GM21717 (cell line): Measurements from ENCODE around the gene CEMP1.

Experiments used
- ATAC-seq: cut with Tn5 transposase; IDR thresholded peaks from one replicate; pipeline ENCODE4 v1.9.1; 2021; ENCODE audit warnings: mild to moderate bottlenecking, moderate library complexity; ENCODE audit not compliant: unreplicated experiment

The CEMP1 gene

DNA sequence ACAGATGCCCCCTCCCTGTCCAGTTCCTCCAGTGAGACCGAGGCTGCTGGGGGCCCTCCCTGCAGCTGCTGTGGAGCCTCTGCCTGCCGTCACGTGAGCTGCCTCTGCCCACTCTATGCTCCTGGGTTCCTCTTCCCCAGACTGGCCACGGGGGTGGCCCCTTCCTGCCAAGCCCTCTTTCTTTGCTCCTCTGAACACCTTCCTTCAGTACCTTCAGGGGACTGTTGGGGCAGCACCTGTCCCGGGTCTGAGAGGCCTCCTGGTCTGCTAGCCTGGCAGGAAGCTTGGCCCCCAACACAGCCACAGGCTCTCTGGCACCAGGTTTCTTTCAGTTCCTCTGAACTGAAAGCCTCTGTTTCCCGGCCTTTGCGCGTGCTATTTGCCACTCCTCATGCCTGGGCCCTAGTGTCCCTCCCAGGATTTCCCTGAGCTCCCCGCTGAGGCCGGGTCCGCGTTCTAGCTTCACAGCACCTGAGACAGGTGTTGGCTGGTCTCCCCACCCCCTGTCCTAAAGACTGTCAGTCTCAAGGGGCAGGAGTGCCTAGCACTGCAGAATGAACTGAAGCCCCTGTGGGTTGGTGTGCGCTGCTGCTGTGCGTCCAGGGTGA is 24.1 kb downstream of the CEMP1 start:
- no peak for ATAC-seq

DNA sequence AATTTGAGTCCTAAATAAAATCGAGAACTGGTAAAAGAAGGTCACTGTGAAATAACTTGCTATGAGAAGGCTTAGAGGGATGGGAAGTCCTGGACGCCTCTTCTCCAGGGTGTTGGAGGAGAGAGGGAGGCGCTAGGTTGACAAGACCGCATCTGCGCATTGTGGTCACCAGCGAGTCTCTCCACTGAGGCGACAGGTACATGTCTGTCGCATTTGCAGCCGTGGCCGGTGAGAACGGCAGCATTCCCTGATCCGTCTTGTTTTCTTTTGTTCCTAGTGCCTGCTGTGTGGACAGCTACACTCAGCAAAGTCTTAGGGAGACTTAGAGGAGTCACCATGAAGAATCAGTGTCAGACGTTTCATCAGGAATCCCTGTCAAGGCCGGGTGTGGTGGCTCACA is 25.5 kb downstream of the CEMP1 start:
- no peak for ATAC-seq

DNA sequence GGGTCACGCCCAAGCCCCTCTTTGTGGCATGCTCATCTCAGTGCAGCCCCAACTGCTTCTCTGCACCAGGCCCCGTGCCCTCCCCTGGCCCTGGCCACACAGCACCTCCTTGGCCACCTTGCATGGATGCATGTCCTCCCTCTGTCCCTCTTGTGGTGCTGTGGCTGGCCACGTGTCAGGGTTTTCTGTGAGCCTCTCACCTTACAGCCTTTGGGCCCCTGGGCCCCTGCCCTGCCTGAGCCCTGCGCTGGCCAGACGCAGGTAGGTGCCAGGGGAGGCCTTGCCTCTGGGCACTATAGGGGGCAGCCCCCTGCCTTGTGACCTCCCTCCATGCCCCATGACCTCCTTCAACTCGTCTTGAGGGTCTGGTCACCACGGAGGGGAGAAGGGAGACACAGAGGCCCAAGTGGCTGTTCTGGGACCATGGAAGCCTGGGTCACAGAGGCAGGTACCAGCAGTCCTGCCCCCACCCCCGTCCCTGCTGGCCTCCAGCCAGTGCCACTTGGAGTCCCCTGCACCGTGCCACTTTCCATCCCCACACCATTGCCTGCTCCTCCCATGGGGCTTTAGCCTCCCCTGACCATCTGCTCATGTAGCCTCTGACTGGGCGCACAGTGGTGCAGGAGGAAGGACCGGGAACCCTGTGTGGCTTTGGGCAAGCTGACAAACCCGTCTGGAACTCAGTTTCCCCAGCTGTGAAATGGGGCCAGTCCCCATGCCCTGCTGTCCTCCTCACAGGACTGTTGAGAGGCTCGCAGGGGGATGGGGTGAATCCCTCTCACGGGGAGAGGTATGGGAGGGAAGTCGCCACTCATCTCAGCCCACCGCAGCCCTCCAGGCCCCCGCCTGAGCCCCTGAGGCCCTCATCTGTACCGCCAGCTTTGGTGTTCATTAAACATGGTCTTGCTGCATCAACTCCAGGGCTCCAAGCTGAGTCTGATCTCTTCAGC is 29.0 kb downstream of the CEMP1 start:
- no peak for ATAC-seq

DNA sequence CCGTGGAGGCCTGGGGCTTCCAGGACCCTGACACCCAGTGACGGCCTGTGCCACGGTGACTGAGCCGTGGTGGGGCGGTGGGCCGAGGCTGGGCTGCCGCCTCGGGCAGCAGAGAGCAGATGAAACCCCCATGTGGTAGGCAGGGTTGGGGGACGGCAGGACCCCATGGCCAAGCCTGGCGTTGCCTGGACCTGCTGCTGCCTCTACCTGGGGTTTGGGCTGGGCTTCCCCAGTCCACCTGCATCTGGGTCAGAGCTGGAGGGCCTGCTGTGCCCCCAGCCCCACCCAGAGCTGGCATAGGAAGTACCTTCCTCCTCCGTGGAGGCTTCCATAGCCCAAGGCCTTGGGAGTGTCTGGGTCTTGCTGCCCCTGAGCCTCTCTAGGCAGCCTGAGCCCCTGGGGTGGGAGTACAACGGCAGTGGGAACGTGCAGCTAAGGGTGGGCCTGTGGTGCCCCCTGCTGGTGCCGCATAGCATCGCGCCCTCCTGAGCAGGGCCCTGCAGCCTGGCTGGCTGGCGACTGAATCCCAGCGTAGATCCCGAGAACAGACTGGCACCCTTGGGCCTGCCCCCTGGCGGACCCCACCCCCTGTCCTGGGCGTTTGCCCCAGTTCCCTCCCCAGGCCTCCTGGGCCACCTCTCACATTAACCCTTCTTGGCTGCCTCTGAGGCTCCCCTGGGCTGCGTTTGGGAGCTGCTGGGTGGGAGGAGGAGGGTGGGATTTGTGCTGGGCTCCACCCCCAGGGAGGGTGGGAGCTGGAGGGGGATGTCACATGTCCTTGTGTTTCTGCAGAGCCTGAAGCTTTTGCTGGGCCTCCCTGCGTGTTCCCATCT is 30.1 kb downstream of the CEMP1 start:
- no peak for ATAC-seq

DNA sequence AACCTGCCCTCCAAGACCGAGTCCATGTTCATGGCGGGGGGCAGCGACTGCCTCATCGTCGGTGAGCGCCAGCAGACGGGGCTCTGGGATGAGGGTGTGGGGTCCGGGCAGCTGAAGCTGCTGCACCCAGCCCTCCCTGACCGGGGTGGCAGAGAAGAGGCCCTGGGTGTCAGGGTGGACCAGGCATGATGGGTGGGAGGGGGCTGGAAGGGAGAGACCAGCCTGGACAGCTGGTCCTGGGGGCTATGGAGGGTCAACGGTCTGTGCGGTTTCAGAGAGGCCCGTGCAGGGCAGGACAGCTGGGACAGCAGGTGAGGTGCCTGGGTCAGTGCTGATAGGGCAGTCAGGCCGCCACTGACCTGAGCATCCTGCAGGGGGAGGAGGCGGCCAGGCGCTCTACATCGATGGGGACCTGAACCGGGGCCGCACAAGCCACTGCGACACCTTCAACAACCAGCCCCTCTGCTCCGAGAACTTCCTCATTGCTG is 30.7 kb downstream of the CEMP1 start:
- ATAC-seq, result no peak

DNA sequence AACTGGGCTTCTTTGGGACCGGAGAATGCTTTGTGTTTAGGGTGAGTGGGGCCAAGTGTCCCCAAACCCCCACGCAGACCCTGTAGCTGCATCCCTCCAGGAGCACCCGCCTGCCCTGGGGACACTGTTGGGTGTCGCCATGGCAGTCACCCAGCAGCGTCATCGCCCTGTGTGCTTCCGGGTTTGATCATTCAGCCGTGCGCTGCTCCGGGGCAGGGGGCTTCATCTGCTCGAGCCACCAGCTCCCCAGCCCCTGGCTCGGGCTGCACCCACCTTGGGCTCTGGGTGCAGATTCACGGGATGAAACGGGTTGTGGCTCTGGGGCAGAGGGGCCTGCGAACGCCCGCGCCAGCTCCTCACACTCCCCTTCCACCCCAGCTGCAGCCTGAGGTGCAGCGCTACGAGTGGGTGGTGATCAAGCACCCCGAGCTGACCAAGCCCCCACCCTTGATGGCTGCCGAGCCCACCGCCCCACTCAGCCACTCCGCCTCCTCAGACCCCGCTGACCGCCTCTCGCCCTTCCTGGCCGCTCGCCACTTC is 31.2 kb downstream of the CEMP1 start:
- ATAC-seq, result no peak

DNA sequence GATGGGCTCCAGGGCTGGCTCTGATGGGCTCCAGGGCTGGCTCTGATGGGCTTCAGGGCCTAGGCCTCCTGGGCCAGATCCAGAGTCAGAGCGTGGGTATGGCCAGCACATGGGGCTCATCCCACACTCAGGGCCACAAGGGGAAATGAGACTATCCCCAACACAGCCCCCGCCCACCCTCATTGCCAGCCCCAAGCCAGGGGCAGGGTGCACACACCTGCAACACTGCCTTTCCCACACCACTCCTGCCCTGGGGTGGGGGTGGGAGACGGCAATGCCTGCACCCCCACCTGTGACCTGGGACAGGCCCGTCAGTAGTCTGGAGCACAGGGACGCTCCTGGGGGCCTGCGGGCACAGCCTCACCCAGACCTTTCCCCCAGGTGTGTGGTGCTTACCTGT is 31.8 kb downstream of the CEMP1 start:
- no peak for ATAC-seq

DNA sequence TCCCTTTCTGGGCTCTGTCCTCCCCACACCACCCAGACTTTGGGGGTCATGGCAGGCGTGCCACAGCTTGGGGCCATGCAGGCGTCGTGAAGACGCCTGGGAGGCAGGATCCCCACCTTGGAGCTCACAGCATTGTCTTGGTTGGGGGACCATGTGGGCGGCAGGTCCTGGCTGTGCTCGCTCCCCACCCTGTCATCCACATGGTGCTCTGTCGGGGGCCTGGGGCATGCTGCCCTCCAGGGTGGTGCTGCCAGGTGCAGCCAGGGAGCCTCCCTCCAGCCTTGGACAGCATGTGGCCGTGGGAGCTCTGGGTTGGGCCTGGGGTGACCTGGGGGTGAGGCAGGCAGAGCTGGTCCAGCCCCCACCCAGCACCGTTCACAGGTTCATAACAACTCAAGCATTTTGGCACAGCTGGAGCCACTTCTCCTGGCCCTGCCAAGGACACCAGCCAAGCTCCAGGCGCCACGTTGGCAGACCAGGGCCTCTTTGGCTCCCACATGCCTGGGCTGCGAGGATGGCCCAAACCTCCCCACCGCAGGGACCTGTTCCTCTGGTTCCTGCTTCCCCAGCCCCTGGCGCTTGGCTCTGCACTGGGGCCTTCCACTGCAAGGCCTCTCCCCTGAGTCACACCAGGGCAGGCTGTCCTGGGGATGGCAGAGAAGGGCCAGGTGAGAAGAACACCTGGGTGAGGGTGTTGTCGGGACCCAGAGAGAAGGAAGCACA is 32.5 kb downstream of the CEMP1 start:
- ATAC-seq, result no peak

DNA sequence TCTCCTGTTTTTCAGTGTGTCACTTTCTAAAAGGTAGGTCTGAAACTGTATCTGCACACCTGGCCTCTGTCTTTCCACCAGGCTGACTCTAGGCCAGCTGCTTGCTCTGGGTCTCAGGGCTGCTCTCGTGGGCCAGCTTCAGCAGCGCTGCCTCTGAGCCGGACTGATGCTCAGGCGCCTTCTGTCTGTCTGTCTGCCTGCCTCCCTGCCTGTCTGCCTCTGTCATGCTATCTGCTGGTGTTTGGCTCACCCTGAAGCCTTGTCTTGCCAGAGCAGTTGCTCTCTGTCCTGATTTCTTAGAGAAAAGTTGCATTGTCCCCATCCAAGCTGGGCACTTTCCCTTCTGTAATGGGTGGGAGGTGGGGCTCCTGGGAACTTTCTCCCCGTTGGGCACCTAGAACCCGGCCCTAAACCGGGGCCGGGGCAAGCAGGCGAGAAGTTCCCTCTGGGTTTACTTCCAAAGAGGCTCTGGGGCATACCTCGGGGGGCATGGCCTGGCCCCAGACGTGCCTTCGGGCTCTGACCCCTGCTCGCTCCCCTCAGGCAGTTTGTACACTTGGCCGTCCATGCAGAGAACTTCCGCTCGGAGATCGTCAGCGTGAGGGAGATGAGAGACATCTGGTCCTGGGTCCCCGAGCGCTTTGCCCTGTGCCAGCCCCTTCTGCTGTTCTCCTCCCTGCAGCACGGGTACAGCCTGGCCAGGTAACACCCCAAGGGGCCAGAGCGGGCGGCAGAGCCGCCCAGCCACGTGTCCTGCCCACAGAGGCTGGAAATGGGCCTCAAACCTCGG is 33.3 kb downstream of the CEMP1 start:
- no peak for ATAC-seq

DNA sequence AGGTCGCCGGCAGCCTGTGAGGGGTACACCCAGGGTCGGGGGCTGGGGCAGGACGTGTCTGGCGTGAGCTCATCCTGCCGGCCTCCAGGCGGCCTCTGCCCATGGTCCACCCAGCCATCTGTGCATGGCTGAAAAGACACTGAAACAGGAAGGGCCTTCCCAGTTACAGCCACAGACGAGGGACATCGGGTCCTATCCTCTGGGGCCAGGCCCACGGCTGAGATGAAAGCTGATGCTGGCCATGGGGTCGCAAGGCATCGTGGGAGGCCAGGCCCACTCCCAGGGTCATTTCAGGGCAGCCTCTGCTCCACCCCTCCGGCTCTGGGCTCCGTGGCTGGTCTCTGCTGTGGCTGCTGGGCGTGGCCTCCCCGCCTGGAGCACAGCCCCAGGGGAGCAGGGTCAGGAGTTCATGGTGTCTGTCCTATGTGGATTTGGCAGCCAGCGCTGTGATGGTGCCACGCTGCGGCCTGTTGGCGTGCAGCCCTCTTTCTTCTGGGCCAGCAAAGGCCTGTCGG is 34.0 kb downstream of the CEMP1 start:
- no peak for ATAC-seq

DNA sequence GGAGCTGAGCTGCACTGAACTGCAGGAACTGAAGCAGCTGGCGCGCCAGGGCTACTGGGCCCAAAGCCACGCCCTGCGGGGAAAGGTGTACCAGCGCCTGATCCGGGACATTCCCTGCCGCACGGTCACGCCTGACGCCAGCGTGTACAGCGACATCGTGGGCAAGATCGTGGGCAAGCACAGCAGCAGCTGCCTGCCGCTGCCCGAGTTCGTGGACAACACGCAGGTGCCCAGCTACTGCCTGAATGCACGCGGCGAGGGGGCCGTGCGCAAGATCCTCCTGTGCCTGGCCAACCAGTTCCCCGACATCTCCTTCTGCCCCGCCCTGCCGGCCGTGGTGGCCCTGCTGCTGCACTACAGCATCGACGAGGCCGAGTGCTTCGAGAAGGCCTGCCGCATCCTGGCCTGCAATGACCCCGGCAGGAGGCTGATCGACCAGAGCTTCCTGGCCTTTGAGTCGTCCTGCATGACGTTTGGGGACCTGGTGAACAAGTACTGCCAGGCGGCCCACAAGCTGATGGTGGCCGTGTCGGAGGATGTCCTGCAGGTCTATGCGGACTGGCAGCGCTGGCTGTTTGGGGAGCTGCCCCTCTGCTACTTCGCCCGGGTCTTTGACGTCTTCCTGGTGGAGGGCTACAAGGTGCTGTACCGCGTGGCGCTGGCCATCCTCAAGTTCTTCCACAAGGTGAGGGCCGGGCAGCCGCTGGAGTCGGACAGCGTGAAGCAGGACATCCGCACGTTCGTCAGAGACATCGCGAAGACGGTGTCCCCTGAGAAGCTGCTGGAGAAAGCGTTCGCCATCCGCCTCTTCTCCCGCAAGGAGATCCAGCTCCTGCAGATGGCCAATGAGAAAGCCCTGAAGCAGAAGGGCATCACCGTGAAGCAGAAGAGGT is 34.7 kb downstream of the CEMP1 start:
- no peak for ATAC-seq

DNA sequence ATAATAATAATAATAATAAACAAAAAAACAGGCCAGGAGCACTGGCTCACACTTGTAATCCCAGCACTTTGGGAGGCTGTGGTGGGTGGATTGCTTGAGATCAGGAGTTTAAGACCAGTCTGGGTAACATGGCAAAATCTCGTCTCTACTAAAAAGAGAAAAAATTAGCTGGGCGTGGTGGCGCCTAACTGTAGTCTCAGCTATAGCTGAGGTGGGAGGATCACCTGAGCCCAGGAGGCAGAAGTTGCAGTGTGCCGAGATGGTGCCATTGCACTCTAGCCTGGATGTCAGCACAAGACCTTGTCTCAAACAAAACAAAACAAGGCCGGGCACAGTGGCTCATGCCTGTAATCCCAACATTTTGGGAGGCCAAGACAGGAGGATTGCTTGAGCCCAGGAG is 36.2 kb downstream of the CEMP1 start:
- ATAC-seq, result no peak

DNA sequence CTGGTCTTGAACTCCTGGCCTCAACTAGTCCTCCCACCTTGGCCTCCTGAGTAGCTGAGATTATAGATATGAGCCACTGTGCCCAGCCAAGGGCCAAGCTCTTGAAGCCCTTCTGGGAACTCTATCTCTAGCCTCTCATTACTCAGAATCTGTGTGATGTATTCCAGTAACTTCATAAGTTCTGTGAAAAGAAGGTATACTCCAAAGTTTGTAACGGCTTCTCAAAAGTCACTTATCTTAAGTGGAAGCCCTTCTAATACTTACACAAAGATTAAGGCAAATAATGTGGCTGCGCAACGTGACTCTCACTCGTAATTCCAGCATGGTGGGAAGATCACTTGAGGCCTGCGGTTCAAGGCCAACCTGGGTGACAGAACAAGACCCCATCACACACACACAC is 36.6 kb downstream of the CEMP1 start:
- no peak for ATAC-seq

DNA sequence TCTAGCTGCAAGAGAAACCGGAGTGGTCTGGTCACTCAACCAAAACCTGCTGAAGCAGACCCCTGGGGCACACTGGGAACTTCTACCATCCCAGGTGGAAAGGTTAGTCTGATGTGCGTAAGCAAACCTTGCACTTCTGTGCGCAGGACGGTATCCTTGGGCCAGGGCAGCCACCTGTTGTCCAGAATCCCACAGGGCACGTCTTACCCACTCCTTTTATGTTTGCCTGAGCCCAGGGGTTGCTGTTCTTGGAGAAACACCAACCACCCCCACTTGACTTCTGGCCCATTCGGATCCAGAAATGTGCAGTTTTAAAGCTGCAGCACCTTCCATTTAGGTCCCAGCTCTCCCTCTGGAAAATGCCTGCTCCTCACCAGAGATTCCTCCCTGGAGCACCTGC is 37.6 kb downstream of the CEMP1 start:
- no peak for ATAC-seq

DNA sequence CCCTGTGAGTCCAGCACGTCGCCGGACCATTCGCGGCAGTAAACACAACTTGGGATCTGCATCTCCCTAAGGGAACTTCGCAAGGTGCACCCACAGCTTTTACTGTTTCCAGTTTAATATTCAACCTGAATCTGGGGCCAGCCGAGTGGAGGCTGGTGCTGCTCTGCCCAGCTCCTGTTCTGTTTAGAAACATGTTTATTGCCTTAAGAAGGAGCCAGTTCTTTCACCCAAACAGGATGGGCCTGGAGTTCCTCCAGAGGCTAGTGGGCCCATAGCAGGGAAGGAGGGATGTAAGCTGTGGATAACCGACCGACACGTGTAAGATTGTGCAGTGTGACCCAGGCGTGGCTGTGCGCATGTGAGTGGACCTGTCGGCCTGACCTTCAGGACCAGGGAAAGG is 38.9 kb downstream of the CEMP1 start:
- no peak for ATAC-seq

DNA sequence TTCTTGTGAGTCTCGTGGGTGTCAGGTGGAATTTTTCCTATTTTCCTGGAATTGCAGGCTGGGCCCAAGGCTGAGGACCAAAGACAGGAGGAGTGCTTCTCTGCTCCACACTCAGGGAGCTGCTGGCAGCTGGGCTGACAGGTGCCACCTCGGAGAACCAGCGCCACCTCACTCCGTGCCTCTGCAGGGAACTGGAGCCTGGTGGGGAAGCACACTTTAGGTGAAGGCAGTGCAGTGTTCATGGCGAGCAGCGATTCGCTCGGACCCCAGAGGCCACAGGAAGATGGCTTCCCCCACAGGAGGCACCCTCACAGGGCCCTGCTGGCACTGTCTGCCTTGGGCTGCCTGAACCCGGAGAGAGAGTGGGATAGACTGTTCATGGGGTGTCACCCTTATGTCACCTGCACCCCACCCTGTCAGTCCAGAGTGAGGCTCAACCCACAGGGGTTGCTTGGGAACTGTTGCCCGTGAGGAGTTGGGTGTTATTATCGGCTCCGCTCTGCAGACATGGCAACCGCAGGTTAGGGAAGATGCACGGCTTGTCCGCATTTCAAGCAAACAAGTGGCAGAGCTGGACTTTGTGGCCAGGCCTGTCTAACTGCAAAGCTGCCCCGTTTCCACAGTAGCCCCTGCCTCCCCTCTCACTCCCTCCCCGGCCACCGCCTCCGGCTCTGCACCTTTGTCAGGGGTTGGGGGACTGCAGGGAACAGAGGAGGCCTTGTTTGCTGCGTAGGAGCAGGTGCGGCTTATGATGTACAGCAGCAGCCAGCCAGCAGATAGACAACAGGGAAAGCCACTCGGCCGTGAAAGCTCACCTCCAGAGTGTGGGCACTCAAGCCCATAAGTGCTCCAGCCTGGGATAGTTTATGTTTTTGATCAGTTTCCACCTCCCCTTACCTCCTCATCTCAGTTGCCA is 40.8 kb downstream of the CEMP1 start:
- ATAC-seq, result no peak

DNA sequence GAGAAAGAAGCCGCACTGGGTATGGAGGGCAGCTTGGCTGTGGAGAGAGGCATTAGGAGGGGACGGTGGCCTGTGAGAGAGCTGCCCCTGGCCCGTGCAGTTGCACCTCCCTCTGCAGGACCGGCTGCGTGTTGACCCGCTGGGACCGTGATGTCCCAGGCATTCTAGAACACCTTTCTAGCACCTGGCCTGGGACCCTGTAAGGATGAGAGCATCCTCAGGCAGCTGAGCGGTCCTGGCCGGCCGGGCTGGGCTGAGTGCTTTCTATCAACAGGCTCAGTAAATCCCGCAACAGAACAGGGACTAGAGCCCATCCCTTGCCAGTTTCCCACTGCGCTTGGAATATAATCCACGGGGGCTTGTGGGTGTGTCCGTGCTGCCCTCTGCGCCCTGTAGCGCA is 41.6 kb downstream of the CEMP1 start:
- ATAC-seq, result no peak
